Smooth muscle cell of the brain vasculature (primary cell): ENCODE measurements around the gene HNMT.

Source experiments
- DNase-seq: peaks from one replicate; pipeline ENCODE4 v3.0.0-alpha.2; 2012; ENCODE audit warnings: low read depth, low spot score

HNMT gene

GRCh38 chr2:138012082-138012481 lies 47.8 kb downstream of the HNMT start:
- DNase-seq = no peak

- no peak for DNase-seq
Observed at GRCh38 chr2:138012968-138013367, 48.7 kb downstream of the HNMT start.

- DNase-seq = no peak
Observed at GRCh38 chr2:138013639-138014038, 49.4 kb downstream of the HNMT start.

DNA sequence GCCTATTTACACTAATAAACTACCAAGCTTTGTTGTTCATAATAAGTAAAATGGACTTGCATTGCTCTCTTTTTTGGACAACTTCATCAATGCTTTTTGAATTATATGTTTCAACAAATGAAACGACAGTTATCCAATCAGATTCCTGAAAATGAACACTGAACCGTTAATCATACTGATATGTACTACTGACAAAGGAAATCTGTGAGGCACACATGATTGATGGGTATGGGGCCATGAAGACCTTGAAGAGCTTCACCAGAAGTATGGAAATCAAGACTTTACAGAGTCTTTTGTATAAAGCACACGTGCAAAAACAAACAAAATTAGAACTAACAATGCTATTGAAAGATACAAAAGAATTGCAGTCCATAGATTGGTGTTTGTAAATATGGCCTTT lies 51.2 kb downstream of the HNMT start:
- DNase-seq = no peak

GRCh38 chr2:138016351-138017087 lies 52.2 kb downstream of the HNMT start:
- DNase-seq = no peak

DNA sequence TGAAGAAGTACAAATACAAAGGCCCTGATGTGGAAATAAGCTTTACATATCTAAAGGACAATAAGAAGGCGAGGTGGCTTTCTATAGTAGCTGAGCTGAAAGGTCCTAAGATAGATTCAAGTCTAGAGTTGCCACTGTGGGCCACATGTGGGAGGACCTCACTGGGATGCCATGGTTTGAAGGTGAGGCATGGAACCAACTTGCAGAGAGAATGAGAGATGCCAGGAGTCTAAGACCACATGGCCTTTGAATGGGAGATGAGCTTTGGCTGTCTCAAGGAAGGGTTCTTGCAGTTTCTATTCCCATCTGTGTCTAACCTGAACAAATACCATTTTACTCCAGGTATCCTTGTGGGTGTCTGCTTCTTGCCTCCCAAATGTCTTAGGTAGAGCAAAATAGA lies 53.6 kb downstream of the HNMT start:
- DNase-seq = no peak

DNA sequence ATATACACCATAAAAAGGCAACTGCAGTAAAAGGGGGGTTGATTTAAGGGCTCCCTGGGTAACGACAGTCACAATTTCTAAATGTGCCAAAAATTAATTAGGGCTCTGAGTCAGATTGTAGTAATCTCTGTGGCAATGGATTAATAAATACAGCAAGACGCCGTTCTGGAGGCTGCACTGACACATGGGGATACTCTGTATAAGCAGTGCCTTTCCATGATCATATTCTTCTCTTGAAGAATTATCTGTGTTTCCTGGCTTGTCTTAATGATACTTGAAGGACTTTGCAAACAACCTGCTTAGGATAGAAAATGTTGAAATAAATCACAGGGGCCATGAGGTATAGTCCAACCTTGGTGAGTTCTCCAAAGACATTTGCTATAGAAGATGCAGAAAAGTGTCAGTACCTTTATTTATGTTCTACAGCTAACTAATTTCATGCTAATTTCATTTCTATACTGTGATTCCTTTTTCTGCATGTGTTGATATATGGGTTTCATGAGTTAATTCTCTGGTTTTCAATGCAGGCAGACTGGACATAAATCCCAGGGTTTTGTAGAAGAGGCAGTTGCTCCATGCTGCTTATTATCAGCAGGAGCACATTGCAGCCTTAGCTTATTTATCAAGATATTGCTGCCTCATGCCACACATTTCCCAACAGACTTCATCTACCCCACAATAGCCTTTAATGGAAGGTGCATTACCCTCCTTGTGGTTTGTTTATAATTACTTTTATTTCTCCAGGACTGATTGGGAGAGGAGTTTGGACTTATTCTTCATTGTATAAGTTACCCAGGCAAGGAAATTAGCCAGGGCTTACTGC lies 54.8 kb downstream of the HNMT start:
- DNase-seq = no peak

DNA sequence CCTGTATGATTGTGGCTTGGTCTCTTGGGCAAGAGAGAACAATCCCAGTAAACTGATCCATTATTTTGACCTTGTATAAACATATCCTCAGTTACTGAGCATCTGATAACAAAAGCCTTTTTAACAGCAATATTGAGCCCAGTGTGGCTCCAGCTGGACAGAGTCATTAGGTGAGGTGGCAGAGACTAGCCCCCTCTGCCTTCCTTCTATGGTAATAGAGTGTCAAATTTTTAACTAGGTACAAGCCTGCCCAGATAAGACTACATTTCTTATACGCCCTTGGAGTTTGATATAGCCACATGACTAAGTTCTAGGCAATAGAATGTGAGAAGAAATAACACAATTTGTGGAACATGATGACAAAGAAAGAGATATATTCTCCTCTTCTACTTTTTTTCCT lies 56.2 kb downstream of the HNMT start:
- DNase-seq = no peak

- DNase-seq = no peak
Observed at GRCh38 chr2:138021154-138021553, 56.9 kb downstream of the HNMT start.

DNA sequence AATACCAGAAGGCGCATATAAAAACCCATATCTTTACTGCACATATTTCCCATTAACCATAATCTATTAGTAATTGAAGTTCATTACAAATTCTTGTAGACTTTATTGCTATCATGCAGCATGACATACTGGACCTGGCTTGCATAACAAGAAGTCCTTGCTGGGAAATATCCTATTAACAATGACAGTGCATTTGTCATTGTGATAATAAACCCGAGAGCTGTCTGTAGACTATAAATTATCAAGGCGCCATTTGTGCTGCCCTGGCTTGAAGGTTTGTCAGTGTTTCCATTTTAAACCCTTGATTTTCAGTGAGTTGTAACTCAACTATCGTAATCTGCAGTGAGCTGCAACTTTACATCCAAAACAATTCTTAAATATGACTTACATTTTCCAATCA lies 59.0 kb downstream of the HNMT start:
- no peak for DNase-seq

GRCh38 chr2:138023976-138024375 lies 59.7 kb downstream of the HNMT start:
- no peak for DNase-seq

DNA sequence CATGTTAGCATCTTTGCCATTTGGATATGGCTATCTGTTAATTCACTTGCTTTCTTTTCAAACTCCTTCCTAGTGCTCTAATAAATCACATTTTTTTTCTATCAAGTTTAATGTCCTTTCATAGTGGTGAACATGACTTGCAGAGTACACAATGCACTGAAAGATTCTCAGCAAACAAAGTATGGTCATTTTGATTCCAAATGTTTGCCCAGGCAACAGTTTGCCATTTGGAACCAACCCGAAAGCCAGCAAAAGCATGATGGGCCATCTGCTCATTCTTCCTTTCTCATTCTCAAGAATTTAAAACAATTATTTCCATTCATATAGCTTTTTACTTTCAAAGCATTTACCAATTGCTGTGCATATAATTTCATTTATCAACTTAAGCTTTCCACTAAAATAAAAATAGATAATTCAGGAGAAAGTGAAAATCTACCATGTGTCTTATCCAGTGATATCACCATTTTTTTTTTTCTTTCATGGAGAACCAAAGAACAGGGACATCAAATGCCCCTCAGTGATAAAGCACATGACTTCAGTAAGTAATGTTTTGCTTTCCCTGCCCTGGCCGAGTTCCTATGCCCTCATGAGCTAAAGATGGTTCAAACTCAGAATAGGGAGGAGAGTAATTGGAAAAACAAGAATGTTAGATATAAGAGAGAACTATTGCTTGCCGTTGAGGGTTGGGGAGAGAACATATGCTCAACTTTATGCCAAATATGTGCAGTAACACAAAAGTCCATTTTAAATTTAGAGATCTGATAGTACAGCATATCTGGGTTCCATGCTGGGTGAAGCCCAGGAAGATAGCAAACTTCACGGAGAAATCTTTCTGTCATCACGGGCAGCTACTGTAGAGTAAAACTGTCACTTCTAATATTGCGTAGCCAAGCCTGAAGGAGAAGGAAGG lies 62.1 kb downstream of the HNMT start:
- no peak for DNase-seq

GRCh38 chr2:138028538-138028937 lies 64.3 kb downstream of the HNMT start:
- no peak for DNase-seq

GRCh38 chr2:138029276-138029675 lies 65.0 kb downstream of the HNMT start:
- no peak for DNase-seq

DNA sequence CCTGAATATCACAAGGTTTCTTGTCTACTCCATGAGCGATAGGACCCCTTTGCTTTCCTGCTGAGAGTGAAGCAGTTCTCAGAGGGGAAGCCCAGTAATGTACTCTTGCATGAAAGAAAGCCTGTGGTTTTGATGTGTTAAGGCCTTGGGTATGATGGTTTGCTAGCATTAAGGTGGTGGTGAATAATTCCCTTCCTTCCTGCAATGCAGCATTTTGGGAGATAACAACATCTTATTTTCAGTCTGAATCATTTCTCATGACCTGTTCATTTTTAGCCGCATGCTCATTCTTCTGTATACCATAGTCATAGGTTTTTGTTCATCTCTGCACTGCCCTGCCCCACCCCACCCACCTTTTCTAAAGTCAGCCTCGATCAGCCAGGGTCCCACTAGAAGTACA lies 66.2 kb downstream of the HNMT start:
- no peak for DNase-seq

GRCh38 chr2:138032334-138032733 lies 68.1 kb downstream of the HNMT start:
- DNase-seq = no peak

- DNase-seq = no peak
Observed at GRCh38 chr2:138034536-138034935, 70.3 kb downstream of the HNMT start.

- no peak for DNase-seq
Observed at GRCh38 chr2:138035608-138036217, 71.4 kb downstream of the HNMT start.

- no peak for DNase-seq
Observed at GRCh38 chr2:138036522-138036921, 72.2 kb downstream of the HNMT start.

GRCh38 chr2:138037090-138037489 lies 72.8 kb downstream of the HNMT start:
- DNase-seq = no peak

DNA sequence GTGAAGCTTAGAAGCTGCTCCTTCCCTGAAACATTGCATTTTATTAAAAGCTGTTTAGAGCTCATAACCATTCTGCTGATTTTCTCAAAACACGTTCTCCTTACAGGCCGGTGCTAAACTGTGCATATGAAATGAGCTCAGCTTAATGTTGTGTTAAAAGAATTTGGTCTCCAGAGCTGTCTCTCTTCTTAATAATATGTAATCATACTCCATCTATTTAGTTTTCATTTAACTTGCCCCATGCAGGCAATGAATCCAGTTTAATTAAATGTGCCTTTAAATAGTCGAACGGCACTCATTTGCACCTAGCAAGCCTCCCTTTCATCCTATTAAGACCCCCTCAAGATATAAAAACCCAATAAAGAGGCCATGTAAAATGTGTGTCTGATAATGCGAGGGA lies 76.3 kb downstream of the HNMT start:
- DNase-seq = no peak

GRCh38 chr2:138042311-138042710 lies 78.0 kb downstream of the HNMT start:
- DNase-seq = no peak
